T-helper 17 cell (primary cell): Measurements from ENCODE around the gene ALCAM. TPM values are rescaled to one million over a fixed set of nuclear protein-coding genes. Genes with fewer than 3 reads are reported as not detected.

Experiments used
- ATAC-seq: fragments of 150-1000 bp; cut with Tn5 transposase; 2 replicates; pipeline ENCODE4 v1.10.0; 2021; ENCODE audit warnings: mild to moderate bottlenecking, moderate library complexity
- DNase-seq, 3 donors: peaks; one replicate each; pipeline versions ENCODE4 v3.0.0 to v3.0.0-alpha.2; 2020 to 2021
- H3K9me3 ChIP-seq: one replicate; pipeline ENCODE4 v1.7.0; 2013; ENCODE audit warnings: low read length, mild to moderate bottlenecking; ENCODE audit not compliant: control insufficient read depth, poor library complexity, severe bottlenecking
- H3K27ac Mint-ChIP-seq: one replicate; pipeline ENCODE4 v1.8.0; 2022; ENCODE audit warnings: mild to moderate bottlenecking, moderate library complexity, mixed read lengths
- H3K27me3 Mint-ChIP-seq: one replicate; pipeline ENCODE4 v1.8.0; 2022; ENCODE audit warnings: mixed read lengths
- H3K36me3 Mint-ChIP-seq: one replicate; pipeline ENCODE4 v1.8.0; 2022; ENCODE audit warnings: low read depth, mixed read lengths
- H3K4me1 Mint-ChIP-seq: one replicate; pipeline ENCODE4 v1.8.0; 2022; ENCODE audit warnings: mild to moderate bottlenecking, mixed read lengths
- H3K4me3 Mint-ChIP-seq: one replicate; pipeline ENCODE4 v1.8.0; 2022; ENCODE audit warnings: mild to moderate bottlenecking, moderate library complexity, mixed read lengths
- total RNA-seq, 4 donors: library from RNA in 2 of 4; stranded (reverse) in 2 of 4; gene quantifications; one replicate each; pipeline ENCODE4 v1.2.3 and lab custom pipeline; 2022 to 2026

Gene ALCAM
- total RNA-seq, 2 donors from 2014 or later = 8.4 TPM

DNA sequence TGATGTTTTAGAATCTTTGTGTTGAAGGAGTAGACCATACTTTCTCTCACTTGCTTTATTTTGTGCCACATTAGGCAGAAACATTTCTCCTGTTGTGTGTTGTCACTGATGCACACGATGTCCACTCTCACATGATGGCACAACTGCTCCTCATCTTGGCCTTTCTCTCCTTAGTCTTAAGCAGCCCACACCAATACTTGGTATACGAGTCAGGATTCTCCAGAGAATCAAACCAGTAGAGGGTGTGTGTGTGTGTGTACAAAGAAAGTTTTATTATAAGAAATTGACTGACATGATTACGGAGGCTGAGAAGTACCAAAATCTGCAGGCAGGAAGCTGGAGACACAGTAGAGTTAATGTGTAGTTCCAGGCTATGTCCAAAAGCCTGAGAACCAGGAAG is 187.1 kb downstream of the ALCAM start:
- H3K27me3 Mint-ChIP-seq = no peaks in the 10 kb centered on the region
- no peak overlapping the region for H3K27ac Mint-ChIP-seq
- no peaks in the 10 kb centered on the region for H3K9me3 ChIP-seq
- DNase-seq = no peak
- no peaks in the 10 kb centered on the region for H3K4me1 Mint-ChIP-seq
- no peak overlapping the region for H3K4me3 Mint-ChIP-seq
- H3K36me3 Mint-ChIP-seq = peaks cover 6% of the 10 kb centered on the region
- ATAC-seq = no peak

DNA sequence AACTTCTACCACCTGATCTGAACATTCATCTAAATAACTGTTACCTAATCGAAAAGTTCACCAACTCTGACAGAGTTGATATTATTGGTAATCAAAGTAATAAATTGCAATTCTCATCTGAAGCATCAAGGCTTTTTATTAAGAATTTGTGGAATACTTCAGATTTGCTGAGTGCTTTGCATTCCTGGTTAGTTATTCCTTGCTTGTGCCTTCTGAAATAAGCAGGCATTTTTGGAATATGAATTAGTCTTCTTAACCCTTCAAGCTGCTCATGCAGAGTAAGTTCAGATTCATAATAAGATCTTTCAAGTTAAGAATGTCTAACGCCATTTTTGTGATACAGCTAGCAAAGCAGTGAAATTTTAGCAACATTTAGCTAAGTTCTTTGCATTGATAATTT is 188.5 kb downstream of the ALCAM start:
- H3K27ac Mint-ChIP-seq = no peak overlapping the region
- no peaks in the 10 kb centered on the region for H3K4me1 Mint-ChIP-seq
- no peak overlapping the region for H3K4me3 Mint-ChIP-seq
- ATAC-seq (no peak), DNase-seq (no peak)
- no peaks in the 10 kb centered on the region for H3K27me3 Mint-ChIP-seq
- H3K36me3 Mint-ChIP-seq = peaks cover 3% of the 10 kb centered on the region
- H3K9me3 ChIP-seq = no peaks in the 10 kb centered on the region

- Mint-ChIP-seq H3K4me3 (no peak overlapping the region), H3K36me3 (no peaks in the 10 kb centered on the region), H3K27me3 (no peaks in the 10 kb centered on the region), H3K4me1 (no peaks in the 10 kb centered on the region), H3K27ac (no peak overlapping the region)
- no peaks in the 10 kb centered on the region for H3K9me3 ChIP-seq
- no peak for ATAC-seq
- no peak for DNase-seq
Observed at GRCh38 chr3:105559856-105560255, 193.1 kb downstream of the ALCAM start.

DNA sequence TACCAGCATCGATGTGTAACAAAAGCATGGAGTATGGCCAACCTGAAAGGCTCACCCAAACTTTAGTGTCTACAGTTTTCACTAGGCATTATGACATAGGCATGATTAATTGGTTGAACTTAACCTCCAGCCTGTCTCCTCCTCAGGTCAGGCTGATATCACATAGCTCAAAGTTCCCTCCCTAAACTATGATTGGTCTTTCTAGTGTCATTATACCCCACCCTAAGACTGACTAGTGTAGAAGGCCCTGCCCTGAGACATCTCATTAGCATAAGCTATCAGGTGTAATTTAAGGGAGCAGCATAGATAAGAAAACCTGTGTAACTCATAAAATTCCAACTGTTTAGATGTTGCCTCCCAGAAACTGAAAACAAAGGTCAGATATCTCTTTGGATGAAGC is 195.2 kb downstream of the ALCAM start:
- H3K27ac Mint-ChIP-seq = no peak overlapping the region
- no peaks in the 10 kb centered on the region for H3K4me1 Mint-ChIP-seq

GRCh38 chr3:105564546-105565288 is 198.0 kb downstream of the ALCAM start:
- H3K4me3 Mint-ChIP-seq = no peak overlapping the region
- H3K36me3 Mint-ChIP-seq = peaks cover 2% of the 10 kb centered on the region
- H3K4me1 Mint-ChIP-seq = no peaks in the 10 kb centered on the region
- no peaks in the 10 kb centered on the region for H3K27me3 Mint-ChIP-seq
- ATAC-seq = no peak
- H3K27ac Mint-ChIP-seq = no peak overlapping the region
- no peak for DNase-seq
- H3K9me3 ChIP-seq = no peaks in the 10 kb centered on the region

More for the DNA sequence above, 195.2 kb downstream of the ALCAM start:
- H3K9me3 ChIP-seq = no peaks in the 10 kb centered on the region
- H3K36me3 Mint-ChIP-seq = no peaks in the 10 kb centered on the region
- DNase-seq (no peak), ATAC-seq (no peak)
- no peak overlapping the region for H3K4me3 Mint-ChIP-seq
- H3K27me3 Mint-ChIP-seq = no peaks in the 10 kb centered on the region

GRCh38 chr3:105571005-105571404 is 204.3 kb downstream of the ALCAM start:
- H3K4me3 Mint-ChIP-seq = no peak overlapping the region
- no peaks in the 10 kb centered on the region for H3K4me1 Mint-ChIP-seq
- H3K27me3 Mint-ChIP-seq = no peaks in the 10 kb centered on the region
- DNase-seq (no peak), ATAC-seq (no peak)
- peaks cover 2% of the 10 kb centered on the region for H3K36me3 Mint-ChIP-seq
- no peaks in the 10 kb centered on the region for H3K9me3 ChIP-seq
- H3K27ac Mint-ChIP-seq = no peak overlapping the region

GRCh38 chr3:105572501-105572900 is 205.8 kb downstream of the ALCAM start:
- H3K9me3 ChIP-seq = no peaks in the 10 kb centered on the region
- ATAC-seq (no peak), DNase-seq (no peak)
- Mint-ChIP-seq H3K36me3 (no peaks in the 10 kb centered on the region), H3K4me1 (no peaks in the 10 kb centered on the region), H3K27me3 (no peaks in the 10 kb centered on the region), H3K27ac (no peak overlapping the region), H3K4me3 (no peak overlapping the region)

GRCh38 chr3:105579439-105579838 is 212.7 kb downstream of the ALCAM start:
- Mint-ChIP-seq H3K4me3 (no peak overlapping the region), H3K27me3 (no peaks in the 10 kb centered on the region), H3K4me1 (no peaks in the 10 kb centered on the region), H3K27ac (no peak overlapping the region), H3K36me3 (no peaks in the 10 kb centered on the region)
- DNase-seq (no peak), ATAC-seq (no peak)
- no peaks in the 10 kb centered on the region for H3K9me3 ChIP-seq

GRCh38 chr3:105580296-105580965 is 213.7 kb downstream of the ALCAM start:
- Mint-ChIP-seq H3K4me3 (no peak overlapping the region), H3K27me3 (no peaks in the 10 kb centered on the region), H3K27ac (no peak overlapping the region), H3K4me1 (no peaks in the 10 kb centered on the region), H3K36me3 (no peaks in the 10 kb centered on the region)
- no peaks in the 10 kb centered on the region for H3K9me3 ChIP-seq
- ATAC-seq (no peak), DNase-seq (no peak)

DNA sequence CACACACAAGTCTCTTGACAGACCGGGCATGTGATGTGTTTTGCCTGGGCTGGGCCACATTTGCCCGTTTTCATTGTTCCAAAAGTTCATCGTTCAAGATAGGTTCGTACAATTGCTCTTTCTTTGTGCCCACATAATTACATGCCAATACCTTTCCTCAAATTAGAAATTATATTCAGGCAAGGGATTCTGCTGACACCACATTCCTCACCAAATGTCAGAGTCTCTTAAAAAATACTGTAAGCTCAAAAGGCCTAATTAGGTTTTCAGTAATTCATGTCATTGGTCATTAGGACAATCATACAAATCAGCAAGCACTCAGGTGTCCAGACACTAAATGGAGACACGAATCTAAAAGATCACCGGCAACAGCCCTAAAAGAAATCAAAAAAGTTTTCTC is 215.3 kb downstream of the ALCAM start:
- Mint-ChIP-seq H3K27ac (no peak overlapping the region), H3K4me1 (no peaks in the 10 kb centered on the region), H3K4me3 (no peak overlapping the region), H3K36me3 (no peaks in the 10 kb centered on the region), H3K27me3 (no peaks in the 10 kb centered on the region)
- H3K9me3 ChIP-seq = no peaks in the 10 kb centered on the region
- ATAC-seq = no peak
- DNase-seq = no peak

DNA sequence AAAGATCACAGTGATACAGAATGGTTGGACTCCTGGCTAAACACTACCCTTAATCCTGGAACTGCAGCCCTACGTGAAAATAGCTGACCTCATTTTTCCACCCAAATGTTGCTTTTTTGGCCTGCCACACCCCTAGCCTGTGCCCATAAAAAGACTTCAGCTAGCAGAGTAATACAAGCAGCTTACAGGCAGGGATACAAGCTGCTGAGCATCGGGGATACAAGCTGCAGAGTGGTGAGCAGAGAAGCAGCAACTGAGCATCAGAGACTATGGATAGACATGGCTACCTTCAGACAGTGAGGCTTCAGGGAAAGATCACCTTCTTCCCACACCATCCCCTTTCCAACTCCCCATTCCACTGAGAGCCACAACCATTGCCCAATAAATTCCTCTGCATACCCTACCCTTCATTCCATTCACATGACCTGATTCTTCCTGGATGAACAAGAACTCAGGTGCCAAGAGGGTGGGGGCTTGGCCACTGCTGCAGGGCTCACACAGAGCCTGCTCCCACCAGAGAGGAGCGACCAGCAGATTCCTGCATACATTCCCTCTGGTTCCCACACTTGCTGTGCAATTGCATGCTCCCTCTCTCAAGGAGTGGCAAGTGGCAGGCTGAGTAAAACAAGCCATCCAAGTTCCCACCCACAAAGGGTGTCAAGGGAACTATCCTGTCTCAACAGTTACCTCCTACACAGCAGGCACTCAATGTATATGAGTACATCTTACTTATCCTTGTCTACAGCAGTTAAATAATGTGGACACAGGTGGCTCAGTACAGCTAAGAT is 217.5 kb downstream of the ALCAM start:
- Mint-ChIP-seq H3K4me3 (no peak overlapping the region), H3K27me3 (no peaks in the 10 kb centered on the region), H3K4me1 (no peaks in the 10 kb centered on the region), H3K36me3 (no peaks in the 10 kb centered on the region), H3K27ac (no peak overlapping the region)
- H3K9me3 ChIP-seq = no peaks in the 10 kb centered on the region
- DNase-seq = no peak
- no peak for ATAC-seq

GRCh38 chr3:105593315-105593714 is 226.6 kb downstream of the ALCAM start:
- Mint-ChIP-seq H3K27ac (no peak overlapping the region), H3K36me3 (no peaks in the 10 kb centered on the region), H3K4me3 (no peak overlapping the region), H3K4me1 (no peaks in the 10 kb centered on the region), H3K27me3 (no peaks in the 10 kb centered on the region)
- ATAC-seq (no peak), DNase-seq (no peak)
- no peaks in the 10 kb centered on the region for H3K9me3 ChIP-seq

GRCh38 chr3:105594219-105594618 is 227.5 kb downstream of the ALCAM start:
- Mint-ChIP-seq H3K36me3 (no peaks in the 10 kb centered on the region), H3K4me3 (no peak overlapping the region), H3K4me1 (no peaks in the 10 kb centered on the region), H3K27ac (no peak overlapping the region), H3K27me3 (no peaks in the 10 kb centered on the region)
- H3K9me3 ChIP-seq = no peaks in the 10 kb centered on the region
- no peak for ATAC-seq
- DNase-seq = no peak
